Esophagus squamous epithelium (tissue), 5 donors: ENCODE results near the gene TMC1. TPM values are rescaled to one million over a fixed set of nuclear protein-coding genes. Genes with fewer than 3 reads are reported as not detected.
"Not testable (repeated sequence)": the region's sequence is repeated elsewhere in the genome, so short reads cannot be mapped to it uniquely, and the experiment has no call there.

Source experiments
- DNase-seq: peaks from one replicate; lab custom pipeline; 2025; lab: John Stamatoyannopoulos, UW
- H3K27ac ChIP-seq, 4 donors: fragments of 200-600 bp; sonication (generic); one replicate each; pipeline ENCODE4 v1.5.1; 2016 to 2019; ENCODE audit warnings: mild to moderate bottlenecking in 1 of 4
- H3K27me3 ChIP-seq, 4 donors: fragments of 200-600 bp; sonication (generic); 1 replicate in 3 of 4; 2 replicates in 1 of 4; pipeline versions ENCODE4 v1.5.1 to v1.6.0; 2017 to 2021; ENCODE audit warnings: antibody characterized with exemption in 1 of 4
- H3K36me3 ChIP-seq, 3 donors: fragments of 200-600 bp; sonication (generic); one replicate each; pipeline ENCODE4 v1.5.1; 2016 to 2019
- H3K4me1 ChIP-seq, 3 donors: fragments of 200-600 bp; sonication (generic); one replicate each; pipeline ENCODE4 v1.5.1; 2017 to 2019
- H3K4me3 ChIP-seq, 4 donors: fragments of 200-600 bp; sonication (generic); 1 replicate in 3 of 4; 2 replicates in 1 of 4; pipeline ENCODE4 v1.5.1; 2016 to 2019; ENCODE audit warnings: mild to moderate bottlenecking in 2 of 4, moderate library complexity in 1 of 4
- H3K9me3 ChIP-seq, 3 donors: fragments of 200-600 bp; sonication (generic); one replicate each; pipeline ENCODE4 v1.5.1; 2016 to 2019
- CTCF ChIP-seq, 6 experiments: fragments of 450-650 bp in 4 of 6; fragments of 200-600 bp in 2 of 6; sonication (generic) in 2 of 6; IDR thresholded peaks; one replicate each; pipeline ENCODE4 v1.5.1; 2016 to 2019; ENCODE audit warnings: antibody characterized with exemption in 6 of 6, mild to moderate bottlenecking in 4 of 6, moderate library complexity in 4 of 6
- POLR2A ChIP-seq, 4 donors: fragments of 450-650 bp; IDR thresholded peaks; one replicate each; pipeline ENCODE4 v1.6.1; 2017; ENCODE audit warnings: antibody characterized with exemption in 4 of 4, mild to moderate bottlenecking in 4 of 4, moderate library complexity in 3 of 4
- WGBS, 2 donors: methylation state at CpG; one replicate each; pipeline ENCODE4 v1.1.5; 2018; 5-methylcytosine and 5-hydroxymethylcytosine counted together
- intact Hi-C: fragments of 100-400 bp; cut with DNase I; formaldehyde crosslinking; loops from one replicate; pipeline ENCODE4 v1.15.0; 2022
- total RNA-seq, 4 donors: library from RNA; depleted of rRNA; stranded (reverse); fragments of >200 nt; gene quantifications; one replicate each; pipeline ENCODE4 v1.1.0, GENCODE V29; 2016
- donor health status: DM: yes; HTN: yes; CAD: no.

The TMC1 gene
- total RNA-seq, 4 donors from 2014 or later, result 1.1 to 3.1 (median 1.5) TPM; not detected in 1

GRCh38 chr9:72790989-72791388, 269.6 kb downstream of the TMC1 start:
- Histone ChIP-seq H3K36me3 (no peaks in the 10 kb centered on the region), H3K4me3 (no peak overlapping the region), H3K4me1 (no peaks in the 10 kb centered on the region), H3K27ac (no peak overlapping the region), H3K9me3 (no peaks in the 10 kb centered on the region), H3K27me3 (no peaks in the 10 kb centered on the region)
- WGBS, 2 donors, result 60 to 63% methylated on average over 4 of the region's 4 CpGs
- TF ChIP-seq POLR2A (IDR thresholded peaks at IDR 0.05), result no peak
- no peak for TF ChIP-seq CTCF (IDR thresholded peaks at IDR 0.05)
- intact Hi-C loops, result no loop called here
- no peak for DNase-seq

GRCh38 chr9:72791436-72791835, 270.0 kb downstream of the TMC1 start:
- Histone ChIP-seq H3K36me3 (no peaks in the 10 kb centered on the region), H3K4me3 (no peak overlapping the region), H3K9me3 (no peaks in the 10 kb centered on the region), H3K27ac (no peak overlapping the region), H3K27me3 (no peaks in the 10 kb centered on the region), H3K4me1 (no peaks in the 10 kb centered on the region)
- 43 to 50% methylated on average over 1 of the region's 1 CpG for WGBS, 2 donors
- DNase-seq, result no peak
- intact Hi-C loops, result no loop called here
- TF ChIP-seq POLR2A (IDR thresholded peaks at IDR 0.05) (no peak), CTCF (IDR thresholded peaks at IDR 0.05) (no peak)

GRCh38 chr9:72794946-72795345, 273.5 kb downstream of the TMC1 start:
- intact Hi-C loops, result no loop called here
- TF ChIP-seq POLR2A (IDR thresholded peaks at IDR 0.05) (no peak), CTCF (IDR thresholded peaks at IDR 0.05) (no peak)
- 0 to 26% methylated on average over 1 of the region's 1 CpG for WGBS, 2 donors
- Histone ChIP-seq H3K4me1 (no peaks in the 10 kb centered on the region), H3K36me3 (no peaks in the 10 kb centered on the region), H3K4me3 (no peak overlapping the region), H3K27ac (no peak overlapping the region), H3K27me3 (no peaks in the 10 kb centered on the region), H3K9me3 (peaks cover 0 to 11% (median 0%) of the 10 kb centered on the region in 3 donors)
- DNase-seq, result no peak

GRCh38 chr9:72800328-72800994, 279.1 kb downstream of the TMC1 start:
- no peak for TF ChIP-seq POLR2A (IDR thresholded peaks at IDR 0.05)
- no peak for TF ChIP-seq CTCF (IDR thresholded peaks at IDR 0.05)
- H3K27me3 ChIP-seq, result no peaks in the 10 kb centered on the region
- DNase-seq, result no peak
- H3K9me3 ChIP-seq, result peaks cover 0 to 11% (median 0%) of the 10 kb centered on the region in 3 donors
- no peaks in the 10 kb centered on the region for H3K36me3 ChIP-seq
- 66 to 69% methylated on average over 5 of the region's 5 CpGs for WGBS, 2 donors
- H3K4me3 ChIP-seq, result no peak overlapping the region
- no peaks in the 10 kb centered on the region for H3K4me1 ChIP-seq
- intact Hi-C loops, result no loop called here
- no peak overlapping the region for H3K27ac ChIP-seq

- Histone ChIP-seq H3K4me1 (no peaks in the 10 kb centered on the region), H3K4me3 (no peak overlapping the region), H3K36me3 (no peaks in the 10 kb centered on the region), H3K27me3 (no peaks in the 10 kb centered on the region), H3K9me3 (no peaks in the 10 kb centered on the region), H3K27ac (no peak overlapping the region)
- no peak for TF ChIP-seq CTCF (IDR thresholded peaks at IDR 0.05)
- no peak for TF ChIP-seq POLR2A (IDR thresholded peaks at IDR 0.05)
- intact Hi-C loops, result no loop called here
- no peak for DNase-seq
- 80% methylated on average over 1 of the region's 1 CpG for WGBS, 2 donors
Observed at GRCh38 chr9:72805238-72805637, 283.8 kb downstream of the TMC1 start.

GRCh38 chr9:72806313-72806809, 285.0 kb downstream of the TMC1 start:
- H3K9me3 ChIP-seq, H3K4me3 ChIP-seq, H3K36me3 ChIP-seq, H3K4me1 ChIP-seq, H3K27me3 ChIP-seq, DNase-seq, intact Hi-C loops, H3K27ac ChIP-seq: not testable (repeated sequence)
- no CpG with 5 or more reads among the region's 35 CpGs for WGBS, 2 donors
